ENCODE data around the gene GJC2.
"Not testable (repeated sequence)": the region's sequence is repeated elsewhere in the genome, so short reads cannot be mapped to it uniquely, and the experiment has no call there.

GJC2 gene

GRCh38 chr1:228180271-228180958, 30.7 kb downstream of the GJC2 start:
- DNase-seq (ENCODE audit: low read depth), result no peak

GRCh38 chr1:228180959-228181644, 31.4 kb downstream of the GJC2 start:
- no peak overlapping the region for H3K4me3 ChIP-seq (ENCODE audit: low read depth, low read length)
- DNase-seq (ENCODE audit: low read depth), result no peak

More at GRCh38 chr1:228180271-228180958, 30.7 kb downstream of the GJC2 start:
- H3K4me3 ChIP-seq (ENCODE audit: low read depth, low read length), result no peak overlapping the region

DNA sequence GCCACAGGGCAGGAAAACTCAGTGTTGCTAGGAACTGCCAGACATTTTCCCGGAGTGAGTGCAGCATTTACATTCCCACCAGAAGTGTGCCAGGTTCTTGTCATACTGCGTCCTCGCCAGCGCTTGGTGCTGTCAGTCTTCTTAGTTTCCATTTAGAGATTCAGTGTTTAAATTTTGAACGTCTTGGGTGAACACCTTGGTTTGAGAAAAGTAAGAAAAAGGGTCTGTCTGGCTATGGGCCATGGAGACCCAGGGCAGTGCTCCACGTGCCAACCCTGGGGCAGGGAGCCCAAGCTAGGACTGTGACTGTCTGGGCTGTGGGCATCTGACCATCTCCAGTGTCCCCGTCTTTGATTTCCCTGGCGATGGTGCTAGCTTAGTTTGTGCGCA, 31.9 kb downstream of the GJC2 start:
- DNase-seq (ENCODE audit: low read depth), result no peak
- H3K4me3 ChIP-seq (ENCODE audit: low read depth, low read length), result no peak overlapping the region

DNA sequence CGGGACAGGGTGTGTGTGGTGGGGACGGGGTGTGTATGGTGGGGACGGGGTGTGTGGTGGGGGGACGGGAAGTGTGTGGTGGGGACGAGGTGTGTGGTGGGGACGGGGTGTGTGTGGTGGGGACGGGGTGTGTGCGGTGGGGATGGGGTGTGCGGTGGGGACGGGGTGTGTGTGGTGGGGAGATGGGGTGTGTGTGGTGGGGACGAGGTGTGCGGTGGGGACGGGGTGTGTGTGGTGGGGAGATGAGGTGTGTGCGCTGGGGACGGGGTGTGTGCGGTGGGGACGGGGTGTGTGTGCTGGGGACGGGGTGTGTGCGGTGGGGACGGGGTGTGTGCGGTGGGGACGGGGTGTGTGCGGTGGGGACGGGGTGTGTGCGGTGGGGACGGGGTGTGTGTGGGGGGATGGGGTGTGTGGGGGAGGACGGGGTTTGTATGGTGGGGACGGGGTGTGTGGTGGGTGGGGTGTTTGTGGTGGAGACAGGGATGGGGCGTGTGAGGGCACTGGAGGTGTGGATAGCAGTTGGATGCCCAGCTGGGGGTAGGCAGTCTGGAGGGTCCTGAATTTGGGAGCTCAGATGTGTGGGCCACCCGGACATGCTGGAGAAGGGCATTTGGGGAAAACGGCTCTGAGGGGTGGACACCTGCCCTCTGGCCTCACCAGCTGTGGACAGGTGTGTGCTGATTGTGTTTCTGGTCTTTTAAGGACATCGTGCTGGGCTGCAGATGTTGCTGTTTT, 32.7 kb downstream of the GJC2 start:
- no peak for DNase-seq (ENCODE audit: low read depth)
- no peak overlapping the region for H3K4me3 ChIP-seq (ENCODE audit: low read depth, low read length)

GRCh38 chr1:228184152-228184551, 34.4 kb downstream of the GJC2 start:
- no peak for DNase-seq (ENCODE audit: low read depth)
- H3K4me3 ChIP-seq (ENCODE audit: low read depth, low read length), result no peak overlapping the region

- no peak overlapping the region for H3K4me3 ChIP-seq (ENCODE audit: low read depth, low read length)
- no peak for DNase-seq (ENCODE audit: low read depth)
Measured at GRCh38 chr1:228185641-228185965, 35.9 kb downstream of the GJC2 start.

DNA sequence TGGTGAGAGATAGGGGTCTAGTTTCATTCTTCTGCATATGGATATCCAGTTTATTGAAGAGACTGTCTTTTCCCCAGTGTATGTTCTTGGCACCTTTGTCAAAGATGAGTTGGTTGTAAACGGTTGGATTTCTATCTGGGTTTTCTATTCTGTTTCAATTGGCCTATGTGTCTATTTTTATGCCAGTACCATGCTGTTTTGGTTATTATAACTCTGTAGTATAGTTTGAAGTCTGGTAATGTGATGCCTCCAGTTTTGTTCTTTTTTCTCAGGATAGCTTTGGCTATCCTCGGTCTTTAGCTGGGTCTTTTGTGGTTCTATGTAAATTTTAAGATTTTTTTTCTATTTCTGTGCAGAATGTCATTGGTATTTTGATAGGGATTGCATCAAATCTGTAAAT, 38.5 kb downstream of the GJC2 start:
- not testable (repeated sequence) for DNase-seq (ENCODE audit: low read depth); H3K4me3 ChIP-seq (ENCODE audit: low read depth, low read length)

DNA sequence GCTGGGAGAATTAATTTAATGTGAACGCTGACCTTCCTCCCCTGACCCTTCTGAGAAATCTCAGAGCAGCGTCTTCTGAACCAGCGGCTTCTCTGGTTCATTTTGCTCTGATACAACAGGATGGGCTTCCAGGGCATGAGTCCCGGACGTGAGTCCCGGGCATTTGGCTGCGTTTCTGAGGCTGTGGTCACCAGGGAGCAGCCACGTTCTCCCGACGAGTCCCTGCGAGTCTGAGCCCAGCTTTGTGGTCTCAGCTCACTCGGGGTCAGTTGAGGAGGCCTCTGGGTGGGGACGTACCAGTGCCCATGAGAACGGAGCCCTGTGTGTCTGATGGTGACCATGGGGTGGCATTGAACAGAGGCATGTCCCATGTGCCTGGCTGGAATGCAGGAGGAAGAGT, 40.5 kb downstream of the GJC2 start:
- no peak overlapping the region for H3K4me3 ChIP-seq (ENCODE audit: low read depth, low read length)
- DNase-seq (ENCODE audit: low read depth), result no peak

GRCh38 chr1:228190778-228191177, 41.0 kb downstream of the GJC2 start:
- no peak for DNase-seq (ENCODE audit: low read depth)
- H3K4me3 ChIP-seq (ENCODE audit: low read depth, low read length), result no peak overlapping the region

DNA sequence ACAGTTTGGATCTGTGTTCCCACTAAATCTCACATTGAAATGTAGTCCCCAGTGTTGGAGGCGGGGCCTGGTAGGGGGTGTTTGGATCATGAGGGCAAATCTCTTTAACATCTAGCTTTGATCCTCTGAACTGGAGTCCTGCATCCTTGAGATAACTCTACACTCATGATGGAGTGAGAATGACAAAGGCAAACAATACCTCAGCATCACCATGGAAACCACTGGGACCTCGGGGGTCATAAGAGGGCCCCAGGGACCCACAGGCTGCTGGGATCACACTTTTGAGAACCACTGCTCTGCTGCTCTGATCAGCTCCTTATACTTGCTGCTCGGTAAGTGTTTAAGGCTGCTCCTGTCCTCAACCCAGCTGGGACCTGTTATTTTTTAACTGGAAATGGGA, 44.7 kb downstream of the GJC2 start:
- no peak overlapping the region for H3K4me3 ChIP-seq (ENCODE audit: low read depth, low read length)
- no peak for DNase-seq (ENCODE audit: low read depth)

DNA sequence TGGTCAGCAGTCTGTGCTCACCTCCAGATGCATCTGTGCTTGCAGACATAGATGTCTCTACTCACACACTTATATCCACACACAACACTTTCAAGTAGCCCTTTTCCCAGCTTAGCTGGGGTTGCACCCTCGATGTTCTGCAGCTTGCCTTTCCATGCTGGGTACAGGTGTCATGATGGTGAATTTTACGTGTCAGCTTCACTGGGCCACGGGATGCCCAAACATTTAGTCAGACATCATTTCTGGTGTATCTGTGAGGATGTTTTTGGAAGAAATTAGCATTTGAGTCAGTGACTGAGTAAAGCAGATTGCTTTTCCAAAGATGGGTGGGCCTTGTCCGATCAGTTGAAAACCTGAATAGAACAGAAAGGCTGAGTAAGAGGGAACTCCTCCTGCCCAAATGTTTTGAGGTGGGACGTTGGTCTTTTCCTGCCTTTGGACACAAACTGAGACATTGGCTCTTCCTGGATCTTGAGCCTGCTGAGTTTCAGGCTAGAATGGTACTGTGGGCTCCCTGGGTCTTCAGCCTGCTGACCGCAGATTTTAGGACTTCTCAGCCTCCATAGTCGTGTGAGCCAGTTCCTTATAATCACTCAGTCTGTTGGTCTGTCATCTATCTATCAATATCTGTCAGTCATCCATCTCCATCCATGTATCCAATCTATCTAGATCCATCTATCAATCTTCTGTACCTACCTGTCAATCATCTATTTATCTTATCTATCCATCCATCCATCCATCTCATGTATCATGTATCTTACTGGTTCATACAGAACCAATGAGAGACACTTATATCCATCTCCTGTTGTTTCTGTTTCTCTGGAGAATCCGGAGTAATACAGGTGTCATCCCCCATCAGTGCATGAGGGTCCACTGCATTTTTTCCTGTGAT, 45.4 kb downstream of the GJC2 start:
- no peak for DNase-seq (ENCODE audit: low read depth)
- H3K4me3 ChIP-seq (ENCODE audit: low read depth, low read length), result no peak overlapping the region

- no peak for DNase-seq (ENCODE audit: low read depth)
Measured at GRCh38 chr1:228197555-228198147, 47.9 kb downstream of the GJC2 start.

DNA sequence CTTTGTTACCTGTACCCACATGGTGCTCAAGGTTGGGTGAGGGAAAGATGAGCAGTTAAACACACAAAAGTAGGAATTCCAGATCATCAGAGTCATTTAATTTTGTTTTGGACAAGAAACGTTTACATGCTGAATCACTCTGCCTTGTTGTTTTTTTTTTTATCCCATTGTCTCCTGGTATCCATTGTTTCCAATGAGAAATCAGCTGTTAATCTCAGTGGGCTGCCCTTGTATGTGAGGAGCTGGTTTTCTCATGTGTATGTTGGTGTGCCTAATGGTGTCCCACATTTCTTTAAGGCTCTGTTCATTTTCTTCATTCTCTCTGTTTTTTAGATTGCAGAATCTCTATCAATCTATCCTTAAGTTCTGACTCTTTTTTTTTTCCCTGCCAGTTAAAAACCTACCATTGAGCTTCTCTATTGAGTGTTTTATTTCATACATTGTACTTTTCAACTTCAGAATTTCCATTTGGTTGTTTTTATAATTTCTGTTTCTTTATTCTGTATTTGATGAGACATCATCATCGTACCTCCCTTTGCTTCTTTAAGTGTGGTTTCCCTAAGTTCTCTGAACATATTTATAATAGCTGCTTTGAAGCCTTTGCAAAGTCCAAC, 49.4 kb downstream of the GJC2 start:
- no peak overlapping the region for H3K4me3 ChIP-seq (ENCODE audit: low read depth, low read length)
- DNase-seq (ENCODE audit: low read depth), result no peak

More at GRCh38 chr1:228197555-228198147, 47.9 kb downstream of the GJC2 start:
- no peak overlapping the region for H3K4me3 ChIP-seq (ENCODE audit: low read depth, low read length)

DNA sequence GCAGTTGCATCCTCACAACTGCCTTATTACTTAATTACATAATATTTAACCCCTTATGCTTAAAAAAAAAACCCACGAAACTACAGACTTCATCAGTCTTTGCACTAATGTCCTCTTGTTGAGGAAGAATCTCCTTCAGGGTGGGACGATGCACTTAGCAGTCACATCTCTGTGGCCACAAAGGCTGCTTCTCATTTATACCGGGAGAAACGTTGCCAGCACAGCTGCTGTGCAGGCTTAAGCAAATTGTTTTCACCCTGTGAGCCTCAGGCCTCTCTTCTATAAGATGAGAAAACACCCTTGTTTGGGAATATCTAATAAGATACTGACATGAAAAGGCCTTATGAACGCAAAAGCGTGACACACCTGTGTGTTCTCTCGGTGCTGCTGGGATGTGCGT, 55.2 kb downstream of the GJC2 start:
- H3K4me3 ChIP-seq (ENCODE audit: low read depth, low read length), result no peak overlapping the region
- DNase-seq (ENCODE audit: low read depth), result no peak

- H3K4me3 ChIP-seq (ENCODE audit: low read depth, low read length), result no peak overlapping the region
- DNase-seq (ENCODE audit: low read depth), result no peak
Measured at GRCh38 chr1:228205526-228206436, 56.1 kb downstream of the GJC2 start.

DNA sequence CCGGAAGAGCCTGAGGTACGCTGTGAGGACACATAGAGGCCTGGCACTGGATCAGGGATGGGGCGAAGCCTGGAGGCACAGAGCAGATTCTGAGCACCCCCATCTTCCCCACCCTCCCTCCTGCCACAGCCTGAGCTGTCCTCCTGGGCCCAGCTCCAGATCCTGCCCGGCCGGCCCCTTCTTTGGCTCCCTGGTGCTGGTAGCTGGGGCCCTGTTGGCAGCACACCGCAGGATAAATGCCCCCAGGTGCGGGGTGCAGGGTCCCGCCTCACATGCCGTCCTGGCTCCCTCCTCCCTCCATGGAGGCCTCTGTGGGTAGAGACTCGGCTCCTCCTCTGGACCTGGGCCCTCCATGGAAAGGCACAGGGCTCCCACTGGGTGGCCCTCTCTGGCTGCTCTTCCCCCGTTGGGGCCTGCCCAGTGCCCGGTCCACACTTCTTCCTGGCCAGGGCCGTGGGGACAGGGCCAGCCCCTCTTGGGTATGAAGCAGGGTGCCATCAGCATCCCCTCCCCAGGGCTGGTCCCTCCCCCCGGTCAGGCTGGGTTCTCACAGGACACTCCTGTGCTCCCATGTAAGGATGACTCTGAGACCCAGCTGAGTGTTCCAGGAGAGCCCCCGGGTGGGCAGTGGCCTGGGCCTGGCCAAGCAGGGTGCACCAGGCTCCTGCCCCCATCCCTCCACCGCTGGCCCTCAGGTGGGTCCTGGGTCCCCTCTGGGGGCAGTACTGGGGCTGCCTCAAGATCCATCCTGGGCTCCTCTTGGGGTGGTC, 57.0 kb downstream of the GJC2 start:
- DNase-seq (ENCODE audit: low read depth), result no peak
- no peak overlapping the region for H3K4me3 ChIP-seq (ENCODE audit: low read depth, low read length)

GRCh38 chr1:228207381-228207810, 57.7 kb downstream of the GJC2 start:
- H3K4me3 ChIP-seq (ENCODE audit: low read depth, low read length), result no peak overlapping the region
- no peak for DNase-seq (ENCODE audit: low read depth)
